PC-9 (cell line): Measurements from ENCODE around the gene PDIA6. TPM values are rescaled to one million over a fixed set of nuclear protein-coding genes. Genes with fewer than 3 reads are reported as not detected.

Experiments used
- BruUV-seq: library from RNA; stranded (reverse); fragments of 400-500 nt; replicated peaks from 2 replicates; lab custom pipeline; 2021; lab: Mats Ljungman, UMichigan
- CTCF ChIA-PET: fragments of 300-600 bp; sonication (Branson Sonifier 250); formaldehyde crosslinking; loops from one replicate; lab custom pipeline; 2022; ENCODE audit warnings: antibody characterized with exemption; lab: Charles Lee
- POLR2A ChIA-PET: fragments of 300-600 bp; sonication (Branson Sonifier 250); formaldehyde crosslinking; loops from one replicate; lab custom pipeline; 2022; ENCODE audit warnings: antibody characterized with exemption; ENCODE audit not compliant: unreplicated experiment; lab: Charles Lee
- DNase-seq, 2 experiments: peaks; one replicate each; pipeline versions ENCODE4 v3.0.0 to v3.0.0-alpha.2; 2015 to 2022; ENCODE audit warnings: mixed read lengths in 1 of 2
- H2AFZ ChIP-seq: fragments of 200-600 bp; sonication (generic); 2 replicates; pipeline ENCODE4 v1.8.1; 2017; ENCODE audit warnings: antibody characterized with exemption
- H3F3A ChIP-seq: fragments of 200-600 bp; sonication (generic); 2 replicates; pipeline ENCODE4 v1.8.1; 2017; ENCODE audit warnings: antibody characterized with exemption, mild to moderate bottlenecking, low read depth; ENCODE audit not compliant: insufficient read depth
- H3K27ac ChIP-seq: fragments of 200-600 bp; sonication (generic); 2 replicates; pipeline ENCODE4 v1.6.1; 2016; ENCODE audit warnings: mixed run types
- H3K27me3 ChIP-seq: fragments of 200-600 bp; sonication (generic); 2 replicates; pipeline ENCODE4 v1.6.1; 2016; ENCODE audit warnings: low read depth, mixed run types; ENCODE audit not compliant: insufficient read depth
- H3K36me3 ChIP-seq: fragments of 200-600 bp; sonication (generic); 2 replicates; pipeline ENCODE4 v1.6.1; 2016; ENCODE audit warnings: low read depth, mixed run types
- H3K4me1 ChIP-seq: fragments of 200-600 bp; sonication (generic); replicated peaks from 2 replicates; pipeline ENCODE4 v1.6.1; 2016; ENCODE audit warnings: mixed run types; ENCODE audit not compliant: insufficient read depth
- H3K4me2 ChIP-seq: fragments of 200-600 bp; sonication (generic); 2 replicates; pipeline ENCODE4 v1.6.1; 2017; ENCODE audit warnings: mixed run types
- H3K4me3 ChIP-seq: fragments of 200-600 bp; sonication (generic); 2 replicates; pipeline ENCODE4 v1.6.1; 2016; ENCODE audit warnings: mixed run types
- H3K79me2 ChIP-seq: fragments of 200-600 bp; sonication (generic); 2 replicates; pipeline ENCODE4 v1.6.1; 2017; ENCODE audit warnings: low read depth, mixed run types
- H3K9me2 ChIP-seq: fragments of 200-600 bp; sonication (generic); 2 replicates; pipeline ENCODE4 v1.8.1; 2017; ENCODE audit warnings: mild to moderate bottlenecking; ENCODE audit not compliant: insufficient read depth
- H3K9me3 ChIP-seq: fragments of 200-600 bp; sonication (generic); 2 replicates; pipeline ENCODE4 v1.8.1; 2016; ENCODE audit warnings: low read depth; ENCODE audit not compliant: insufficient read depth
- H4K20me1 ChIP-seq: fragments of 200-600 bp; sonication (generic); 2 replicates; pipeline ENCODE4 v1.8.1; 2017; ENCODE audit not compliant: insufficient read depth
- EZH2 ChIP-seq: fragments of 200-600 bp; sonication (generic); IDR thresholded peaks from 2 replicates; pipeline ENCODE4 v1.8.0; 2017; ENCODE audit warnings: antibody characterized with exemption, low read depth
- intact Hi-C: fragments of 100-400 bp; cut with micrococcal nuclease; formaldehyde crosslinking; loops from one replicate; pipeline ENCODE4 v1.10.0; 2022; ENCODE audit not compliant: unreplicated experiment
- total RNA-seq: library from RNA; stranded (reverse); gene quantifications from 2 replicates; pipeline ENCODE4 v1.2.3, GENCODE V29; 2021
- TF ChIP-seq, protein P1 (sequence below): fragments of 200-600 bp; sonication (generic); conservative IDR thresholded peaks from 2 replicates; pipeline ENCODE4 v1.6.1; 2017; ENCODE audit warnings: mixed run types, antibody characterized with exemption, mild to moderate bottlenecking, moderate library complexity

The PDIA6 gene
- total RNA-seq, 1 experiment from 2014 or later, result 170 TPM

DNA sequence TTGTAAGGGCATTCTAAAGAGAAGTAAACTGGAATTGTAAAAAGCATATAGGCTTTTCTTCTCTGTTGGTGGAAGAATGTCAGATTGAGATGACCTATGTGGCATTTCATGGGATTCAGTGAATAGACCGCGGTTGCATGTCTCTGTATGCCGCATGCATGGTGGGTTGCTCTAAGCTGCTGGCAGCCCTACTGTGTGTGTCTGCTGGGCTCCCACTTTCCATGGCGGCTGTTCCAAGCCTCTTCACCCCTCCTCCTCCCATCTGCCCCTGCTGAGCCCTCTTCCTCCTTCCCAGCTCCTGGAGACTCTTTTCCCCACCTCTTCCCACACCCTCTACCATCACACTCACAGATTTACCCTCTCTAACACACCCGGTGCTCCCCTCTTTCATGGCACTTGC, 78.6 kb downstream of the PDIA6 start:
- intact Hi-C loops, result no loop called here
- Histone ChIP-seq H3K4me3 (no peak overlapping the region), H3K36me3 (no peaks in the 10 kb centered on the region), H3K27me3 (no peaks in the 10 kb centered on the region), H3K9me2 (no peaks in the 10 kb centered on the region), H3K79me2 (no peaks in the 10 kb centered on the region), H3K27ac (no peak overlapping the region), H3F3A (peaks cover 5% of the 10 kb centered on the region; the same call in 1 of the 2 replicates), H3K4me1 (peaks cover 9% of the 10 kb centered on the region), H3K4me2 (no peak overlapping the region), H4K20me1 (no peaks in the 10 kb centered on the region), H2AFZ (no peak overlapping the region), H3K9me3 (no peaks in the 10 kb centered on the region)
- CTCF ChIA-PET, result interaction anchor here (0.6 kb wide), 1 partner anchor 318 kb away, joined by 12 read pairs; no protein-coding TSS in a partner anchor
- TF ChIP-seq, protein P1, sequence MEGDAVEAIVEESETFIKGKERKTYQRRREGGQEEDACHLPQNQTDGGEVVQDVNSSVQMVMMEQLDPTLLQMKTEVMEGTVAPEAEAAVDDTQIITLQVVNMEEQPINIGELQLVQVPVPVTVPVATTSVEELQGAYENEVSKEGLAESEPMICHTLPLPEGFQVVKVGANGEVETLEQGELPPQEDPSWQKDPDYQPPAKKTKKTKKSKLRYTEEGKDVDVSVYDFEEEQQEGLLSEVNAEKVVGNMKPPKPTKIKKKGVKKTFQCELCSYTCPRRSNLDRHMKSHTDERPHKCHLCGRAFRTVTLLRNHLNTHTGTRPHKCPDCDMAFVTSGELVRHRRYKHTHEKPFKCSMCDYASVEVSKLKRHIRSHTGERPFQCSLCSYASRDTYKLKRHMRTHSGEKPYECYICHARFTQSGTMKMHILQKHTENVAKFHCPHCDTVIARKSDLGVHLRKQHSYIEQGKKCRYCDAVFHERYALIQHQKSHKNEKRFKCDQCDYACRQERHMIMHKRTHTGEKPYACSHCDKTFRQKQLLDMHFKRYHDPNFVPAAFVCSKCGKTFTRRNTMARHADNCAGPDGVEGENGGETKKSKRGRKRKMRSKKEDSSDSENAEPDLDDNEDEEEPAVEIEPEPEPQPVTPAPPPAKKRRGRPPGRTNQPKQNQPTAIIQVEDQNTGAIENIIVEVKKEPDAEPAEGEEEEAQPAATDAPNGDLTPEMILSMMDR, result no peak
- no peak for TF ChIP-seq EZH2
- no peak for DNase-seq
- BruUV-seq, result no TSS peak
- POLR2A ChIA-PET, result interaction anchor here (0.6 kb wide), 1 partner anchor 22 kb away, joined by 5 read pairs; no protein-coding TSS in a partner anchor

DNA sequence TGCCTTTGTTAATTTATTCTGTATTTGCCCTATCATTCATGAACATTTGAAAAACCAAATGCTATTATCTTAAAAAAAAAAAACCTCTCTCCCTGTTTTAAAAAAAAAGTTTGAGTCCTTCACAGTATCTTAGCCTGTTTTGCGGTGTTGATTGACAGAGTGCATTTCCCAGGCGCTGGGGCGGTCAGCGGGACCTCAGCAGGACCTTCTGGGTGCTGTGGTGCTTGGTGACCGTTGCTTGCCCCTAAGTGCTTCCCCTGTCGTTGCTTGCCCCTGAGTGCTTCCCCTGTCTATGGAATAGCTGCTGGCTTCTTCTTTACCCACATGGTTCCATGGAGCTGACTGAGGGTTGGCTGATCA, 79.0 kb downstream of the PDIA6 start:
- CTCF ChIA-PET, result no interaction called here

More for the DNA sequence above, 79.0 kb downstream of the PDIA6 start:
- no peak overlapping the region for H3K4me2 ChIP-seq
- H3K4me1 ChIP-seq, result peaks cover 8% of the 10 kb centered on the region
- intact Hi-C loops, result no loop called here
- POLR2A ChIA-PET, result interaction anchor here (0.6 kb wide), 1 partner anchor 22 kb away, joined by 5 read pairs; no protein-coding TSS in a partner anchor
- no TSS peak for BruUV-seq
- H4K20me1 ChIP-seq, result no peaks in the 10 kb centered on the region
- H3K27me3 ChIP-seq, result no peaks in the 10 kb centered on the region
- no peaks in the 10 kb centered on the region for H3K9me2 ChIP-seq
- H3K4me3 ChIP-seq, result no peak overlapping the region
- H3K79me2 ChIP-seq, result no peaks in the 10 kb centered on the region
- no peak overlapping the region for H3K27ac ChIP-seq
- no peaks in the 10 kb centered on the region for H3K9me3 ChIP-seq
- no peaks in the 10 kb centered on the region for H3K36me3 ChIP-seq
- H3F3A ChIP-seq, result peaks cover 5% of the 10 kb centered on the region; the same call in 1 of the 2 replicates
- no peak overlapping the region for H2AFZ ChIP-seq
- no peak for TF ChIP-seq EZH2
- TF ChIP-seq, protein P1, result no peak
- no peak for DNase-seq

Other genes starting within 250 kb of the PDIA6 start
- 19.6 and 26.0 TPM in 2 replicates for gene NOL10, start 122.8 kb downstream of the PDIA6 start, total RNA-seq
- gene ATP6V1C2, start 91.2 kb downstream of the PDIA6 start, total RNA-seq, result not detected in 2 replicates
- gene KCNF1, start 99.1 kb upstream of the PDIA6 start, total RNA-seq, result 1.0 TPM in 2 replicates